SK-N-SH treated with all-trans-retinoic acid at 6 μM for 48 hours (cell line): ENCODE measurements around the gene CST9.

Experiments
- ATAC-seq: fragments of 200-7000 bp; cut with Tn5 transposase; 3 replicates; pipeline ENCODE4 v1.9.1; 2020; ENCODE audit warnings: mild to moderate bottlenecking, moderate library complexity
- ARNTL ChIP-seq: fragments of 450-650 bp; formaldehyde crosslinking; IDR thresholded peaks from 2 replicates; pipeline ENCODE4 v1.5.0; 2020; ENCODE audit warnings: low read depth, mild to moderate bottlenecking, moderate library complexity, borderline replicate concordance
- BACH2 ChIP-seq: fragments of 250-450 bp; sonication (Bioruptor Pico); IDR thresholded peaks from 2 replicates; pipeline ENCODE4 v1.9.0; 2021; ENCODE audit warnings: mild to moderate bottlenecking, borderline replicate concordance
- CREB5 ChIP-seq: fragments of 250-450 bp; sonication (Bioruptor Pico); IDR thresholded peaks from 2 replicates; pipeline ENCODE4 v1.5.1; 2020; ENCODE audit warnings: low read depth, mild to moderate bottlenecking, moderate library complexity
- CSDC2 ChIP-seq: fragments of 250-450 bp; sonication (Bioruptor Pico); IDR thresholded peaks from 2 replicates; pipeline ENCODE4 v1.5.0; 2020; ENCODE audit warnings: mild to moderate bottlenecking, moderate library complexity
- CSRNP3 ChIP-seq: fragments of 250-450 bp; sonication (Bioruptor Pico); IDR thresholded peaks from 2 replicates; pipeline ENCODE4 v1.5.1; 2021; ENCODE audit warnings: mild to moderate bottlenecking, moderate library complexity
- ESRRG ChIP-seq: fragments of 250-450 bp; sonication (Bioruptor Pico); IDR thresholded peaks from 2 replicates; pipeline ENCODE4 v1.6.1; 2021; ENCODE audit warnings: mild to moderate bottlenecking
- OSR1 ChIP-seq: fragments of 250-450 bp; sonication (Bioruptor Pico); IDR thresholded peaks from 2 replicates; pipeline ENCODE4 v1.8.0; 2022; ENCODE audit warnings: moderate library complexity, mild to moderate bottlenecking, inconsistent platforms
- POU6F1 ChIP-seq: fragments of 250-450 bp; sonication (Bioruptor Pico); IDR thresholded peaks from 2 replicates; pipeline ENCODE4 v1.8.0; 2021; ENCODE audit warnings: low read depth, mild to moderate bottlenecking, moderate library complexity, borderline replicate concordance
- SNAI2 ChIP-seq: fragments of 250-450 bp; sonication (Bioruptor Pico); IDR thresholded peaks from 2 replicates; pipeline ENCODE4 v1.5.0; 2020; ENCODE audit warnings: mild to moderate bottlenecking, moderate library complexity
- TSHZ2 ChIP-seq: fragments of 250-450 bp; sonication (Bioruptor Pico); IDR thresholded peaks from 2 replicates; pipeline ENCODE4 v1.5.0; 2020; ENCODE audit warnings: mild to moderate bottlenecking, moderate library complexity
- ZC3H10 ChIP-seq: fragments of 250-450 bp; sonication (Bioruptor Pico); IDR thresholded peaks from 2 replicates; pipeline ENCODE4 v1.5.1; 2021; ENCODE audit warnings: mild to moderate bottlenecking, moderate library complexity
- ZFP3 ChIP-seq: fragments of 250-450 bp; sonication (Bioruptor Pico); IDR thresholded peaks from 2 replicates; pipeline ENCODE4 v1.5.0; 2020; ENCODE audit warnings: mild to moderate bottlenecking, moderate library complexity
- ZFP30 ChIP-seq: fragments of 450-650 bp; formaldehyde crosslinking; IDR thresholded peaks from 2 replicates; pipeline ENCODE4 v1.5.0; 2022; ENCODE audit warnings: mild to moderate bottlenecking, moderate library complexity
- ZNF565 ChIP-seq: fragments of 450-650 bp; formaldehyde crosslinking; conservative IDR thresholded peaks from 2 replicates; pipeline ENCODE4 v1.5.0; 2020; ENCODE audit warnings: low read depth, mild to moderate bottlenecking, moderate library complexity
- ZNF8 ChIP-seq: fragments of 450-650 bp; formaldehyde crosslinking; IDR thresholded peaks from 2 replicates; pipeline ENCODE4 v1.5.0; 2020; ENCODE audit warnings: mild to moderate bottlenecking, moderate library complexity

The CST9 gene

GRCh38 chr20:23647346-23647745 lies 41.6 kb upstream of the CST9 start (continued):
- TF ChIP-seq CREB5 (CRISPR knock-in tag) (no peak), ARNTL (CRISPR knock-in tag) (no peak), CSRNP3 (CRISPR knock-in tag) (no peak)

- no peak for ATAC-seq
Measured at GRCh38 chr20:23646106-23646873, 40.6 kb upstream of the CST9 start.

More at GRCh38 chr20:23646106-23646873, 40.6 kb upstream of the CST9 start:
- no peak for TF ChIP-seq CREB5 (CRISPR knock-in tag)
- TF ChIP-seq BACH2 = no peak
- no peak for TF ChIP-seq OSR1 (CRISPR knock-in tag)
- no peak for TF ChIP-seq ZFP3 (CRISPR knock-in tag)
- TF ChIP-seq CSRNP3 (CRISPR knock-in tag) = no peak
- TF ChIP-seq ZNF8 (CRISPR knock-in tag) = no peak
- no peak for TF ChIP-seq POU6F1 (CRISPR knock-in tag)
- TF ChIP-seq ZFP30 (CRISPR knock-in tag) = no peak
- no peak for TF ChIP-seq ESRRG
- no peak for TF ChIP-seq CSDC2 (CRISPR knock-in tag)
- TF ChIP-seq SNAI2 (CRISPR knock-in tag) = no peak
- TF ChIP-seq ZC3H10 = no peak
- no peak for TF ChIP-seq ZNF565 (CRISPR knock-in tag)
- TF ChIP-seq TSHZ2 (CRISPR knock-in tag) = no peak
